HG02970 (cell line): ENCODE measurements around the gene ADH7.
"Not testable (repeated sequence)": the region's sequence is repeated elsewhere in the genome, so short reads cannot be mapped to it uniquely, and the experiment has no call there.

Experiments
- ATAC-seq: cut with Tn5 transposase; IDR thresholded peaks from one replicate; pipeline ENCODE4 v1.9.1; 2021; ENCODE audit warnings: mild to moderate bottlenecking, moderate library complexity, moderate number of reproducible peaks; ENCODE audit not compliant: unreplicated experiment, low FRiP score

Gene ADH7

GRCh38 chr4:99382745-99383360 is 52.3 kb downstream of the ADH7 start:
- no peak for ATAC-seq

- no peak for ATAC-seq
These were observed 53.5 kb downstream of the ADH7 start for GRCh38 chr4:99381588-99382175.

GRCh38 chr4:99379571-99379970 is 55.6 kb downstream of the ADH7 start:
- no peak for ATAC-seq

GRCh38 chr4:99378876-99379275 is 56.3 kb downstream of the ADH7 start:
- no peak for ATAC-seq

- not testable (repeated sequence) for ATAC-seq
These were observed 57.8 kb downstream of the ADH7 start for GRCh38 chr4:99377341-99377740.

GRCh38 chr4:99372464-99372863 is 62.7 kb downstream of the ADH7 start:
- not testable (repeated sequence) for ATAC-seq

- not testable (repeated sequence) for ATAC-seq
These were observed 67.3 kb downstream of the ADH7 start for GRCh38 chr4:99367817-99368216.

- no peak for ATAC-seq
These were observed 68.7 kb downstream of the ADH7 start for GRCh38 chr4:99366491-99366890.

GRCh38 chr4:99362768-99363167 is 72.4 kb downstream of the ADH7 start:
- no peak for ATAC-seq
